NT2/D1 (cell line): ENCODE data around the gene ALG9.

ENCODE experiments used
- DNase-seq: peaks from one replicate; pipeline ENCODE4 v3.0.0-alpha.2; 2011; ENCODE audit warnings: low read depth, low spot score
- H3K27me3 ChIP-seq: 2 replicates; pipeline ENCODE4 v1.6.0; 2011; ENCODE audit warnings: mild to moderate bottlenecking; ENCODE audit not compliant: insufficient read length, insufficient read depth
- H3K36me3 ChIP-seq: 2 replicates; pipeline ENCODE4 v1.6.1; 2011; ENCODE audit warnings: mild to moderate bottlenecking, low read length, mixed read lengths; ENCODE audit not compliant: insufficient read depth, insufficient read length
- H3K4me1 ChIP-seq: 2 replicates; pipeline ENCODE4 v1.5.1; 2011; ENCODE audit not compliant: insufficient read depth, insufficient read length
- H3K4me3 ChIP-seq: 2 replicates; pipeline ENCODE4 v1.5.1; 2011; ENCODE audit warnings: low read depth; ENCODE audit not compliant: insufficient read length
- H3K9ac ChIP-seq: 2 replicates; pipeline ENCODE4 v1.6.0; 2011; ENCODE audit warnings: low read depth; ENCODE audit not compliant: insufficient read length
- H3K9me3 ChIP-seq: 2 replicates; pipeline ENCODE4 v1.5.1; 2011; ENCODE audit warnings: mild to moderate bottlenecking, low read length; ENCODE audit not compliant: insufficient read depth
- SUZ12 ChIP-seq: IDR thresholded peaks from 2 replicates; pipeline ENCODE4 v1.6.1; 2011; ENCODE audit not compliant: insufficient read length, insufficient read depth; ENCODE audit errors: extremely low read depth
- YY1 ChIP-seq: IDR thresholded peaks from 2 replicates; pipeline ENCODE4 v1.6.1; 2011; ENCODE audit not compliant: insufficient read length, insufficient read depth
- ZNF274 ChIP-seq: IDR thresholded peaks from 2 replicates; pipeline ENCODE4 v1.6.1; 2011; ENCODE audit warnings: mild to moderate bottlenecking, low read depth, low read length

ALG9 gene

GRCh38 chr11:111834432-111835163, 36.8 kb downstream of the ALG9 start:
- Histone ChIP-seq H3K4me1 (no peaks in the 10 kb centered on the region), H3K27me3 (no peaks in the 10 kb centered on the region), H3K4me3 (no peak overlapping the region), H3K9me3 (no peaks in the 10 kb centered on the region), H3K36me3 (peaks cover 11% of the 10 kb centered on the region), H3K9ac (no peak overlapping the region)
- DNase-seq: no peak
- TF ChIP-seq ZNF274 (no peak), SUZ12 (no peak), YY1 (no peak)

GRCh38 chr11:111833524-111833923, 37.9 kb downstream of the ALG9 start:
- Histone ChIP-seq H3K36me3 (peaks cover 11% of the 10 kb centered on the region), H3K9me3 (no peaks in the 10 kb centered on the region), H3K4me1 (no peaks in the 10 kb centered on the region), H3K4me3 (no peak overlapping the region), H3K9ac (no peak overlapping the region), H3K27me3 (no peaks in the 10 kb centered on the region)
- TF ChIP-seq SUZ12: no peak
- no peak for TF ChIP-seq ZNF274
- no peak for TF ChIP-seq YY1
- no peak for DNase-seq

GRCh38 chr11:111829185-111829968, 42.0 kb downstream of the ALG9 start:
- TF ChIP-seq ZNF274 (no peak), YY1 (no peak), SUZ12 (no peak)
- no peak overlapping the region for H3K4me3 ChIP-seq
- DNase-seq: no peak
- no peaks in the 10 kb centered on the region for H3K9me3 ChIP-seq
- H3K36me3 ChIP-seq: no peaks in the 10 kb centered on the region
- no peaks in the 10 kb centered on the region for H3K4me1 ChIP-seq
- H3K27me3 ChIP-seq: no peaks in the 10 kb centered on the region
- no peak overlapping the region for H3K9ac ChIP-seq

GRCh38 chr11:111826322-111826950, 44.9 kb downstream of the ALG9 start:
- Histone ChIP-seq H3K36me3 (no peaks in the 10 kb centered on the region), H3K4me3 (no peak overlapping the region), H3K9ac (no peak overlapping the region), H3K9me3 (no peaks in the 10 kb centered on the region), H3K27me3 (no peaks in the 10 kb centered on the region), H3K4me1 (no peaks in the 10 kb centered on the region)
- TF ChIP-seq ZNF274 (no peak), SUZ12 (no peak), YY1 (no peak)
- DNase-seq: no peak

GRCh38 chr11:111823629-111824028, 47.8 kb downstream of the ALG9 start:
- no peak overlapping the region for H3K4me3 ChIP-seq
- no peaks in the 10 kb centered on the region for H3K36me3 ChIP-seq
- H3K9me3 ChIP-seq: no peaks in the 10 kb centered on the region
- DNase-seq: no peak
- no peaks in the 10 kb centered on the region for H3K4me1 ChIP-seq
- no peak for TF ChIP-seq ZNF274
- TF ChIP-seq YY1: no peak
- no peak for TF ChIP-seq SUZ12
- no peaks in the 10 kb centered on the region for H3K27me3 ChIP-seq
- H3K9ac ChIP-seq: no peak overlapping the region

GRCh38 chr11:111823131-111823530, 48.2 kb downstream of the ALG9 start:
- Histone ChIP-seq H3K4me1 (no peaks in the 10 kb centered on the region), H3K27me3 (no peaks in the 10 kb centered on the region), H3K9ac (no peak overlapping the region), H3K9me3 (no peaks in the 10 kb centered on the region), H3K36me3 (no peaks in the 10 kb centered on the region), H3K4me3 (no peak overlapping the region)
- DNase-seq: no peak
- no peak for TF ChIP-seq ZNF274
- no peak for TF ChIP-seq YY1
- TF ChIP-seq SUZ12: no peak

- no peaks in the 10 kb centered on the region for H3K27me3 ChIP-seq
- no peaks in the 10 kb centered on the region for H3K36me3 ChIP-seq
- H3K9ac ChIP-seq: no peak overlapping the region
- no peaks in the 10 kb centered on the region for H3K9me3 ChIP-seq
- DNase-seq: no peak
- no peak for TF ChIP-seq YY1
- no peak for TF ChIP-seq SUZ12
- TF ChIP-seq ZNF274: no peak
- H3K4me1 ChIP-seq: no peaks in the 10 kb centered on the region
- no peak overlapping the region for H3K4me3 ChIP-seq
These were observed 51.5 kb downstream of the ALG9 start for GRCh38 chr11:111819829-111820237.
